H1 (cell line): ENCODE data around the gene RBM25. TPM values are rescaled to one million over a fixed set of nuclear protein-coding genes. Genes with fewer than 3 reads are reported as not detected.

ENCODE experiments used
- KDM4A ChIP-seq: IDR thresholded peaks from one replicate; pipeline ENCODE4 v1.7.1; 2012; ENCODE audit warnings: low read depth, mild to moderate bottlenecking, moderate library complexity, low read length, inconsistent platforms; ENCODE audit not compliant: severe bottlenecking
- NRF1 ChIP-seq: IDR thresholded peaks from 2 replicates; pipeline ENCODE4 v1.6.1; 2011; ENCODE audit warnings: mild to moderate bottlenecking, low read depth, low read length, improper control_type of control experiment
- TBP ChIP-seq: IDR thresholded peaks from 2 replicates; pipeline ENCODE4 v1.6.1; 2011; ENCODE audit warnings: low read depth, low read length, improper control_type of control experiment
- polyA plus RNA-seq, 7 experiments: library from polyadenylated mRNA; depleted of rRNA in 3 of 7; stranded (reverse) in 5 of 7; unstranded in 2 of 7; fragments of >200 nt in 5 of 7; fragments of 200-250 nt in 2 of 7; gene quantifications; 1 replicate in 5 of 7; 2 replicates in 1 of 7; 4 replicates in 1 of 7; pipeline versions ENCODE4 v1.2.1 to v1.2.3, GENCODE V29; 2011 to 2013; ENCODE audit warnings: missing spikeins in 2 of 7, mixed read lengths in 2 of 7
- total RNA-seq: library from RNA; stranded (reverse); fragmentation: NEBNext Ultra II Directional; extraction: Animal tissue kit (Norgen Biotek cat#: 25700); gene quantifications from 2 replicates; pipeline ENCODE4 v1.2.1, GENCODE V29; 2021

RBM25 gene
- total and polyA plus RNA-seq, 2 of the 8 experiments (the other 6 are each of a cell fraction or from before 2014, with no cell fraction given): 25.6 to 134 TPM

DNA sequence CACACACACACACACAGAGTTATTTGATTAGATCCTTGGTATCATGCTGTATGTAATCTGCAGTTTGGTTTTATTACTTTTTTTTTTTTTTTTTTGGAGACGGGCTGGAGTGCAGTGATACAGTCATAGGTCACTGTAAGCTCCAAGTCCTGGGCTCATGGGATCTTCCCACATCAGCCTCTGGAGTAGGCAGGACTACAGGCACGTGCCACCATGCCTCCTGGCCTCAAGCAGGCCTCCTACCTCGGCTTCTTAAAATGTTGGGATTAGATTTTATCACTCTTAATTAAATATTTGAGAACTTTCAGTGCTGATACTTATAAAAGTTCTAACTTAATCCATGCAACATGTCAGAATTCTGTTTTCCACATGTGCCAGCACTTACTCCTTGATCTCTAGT lies 46.7 kb downstream of the RBM25 start (continued):
- TF ChIP-seq TBP (no peak), KDM4A (no peak), NRF1 (no peak)
